NCI-H128 (cell line): Measurements from ENCODE around the gene TLR1.

Source experiments
- DNase-seq: peaks from one replicate; lab custom pipeline; 2025; ENCODE audit not compliant: unreplicated experiment; lab: John Stamatoyannopoulos, UW

TLR1 gene, protein sequence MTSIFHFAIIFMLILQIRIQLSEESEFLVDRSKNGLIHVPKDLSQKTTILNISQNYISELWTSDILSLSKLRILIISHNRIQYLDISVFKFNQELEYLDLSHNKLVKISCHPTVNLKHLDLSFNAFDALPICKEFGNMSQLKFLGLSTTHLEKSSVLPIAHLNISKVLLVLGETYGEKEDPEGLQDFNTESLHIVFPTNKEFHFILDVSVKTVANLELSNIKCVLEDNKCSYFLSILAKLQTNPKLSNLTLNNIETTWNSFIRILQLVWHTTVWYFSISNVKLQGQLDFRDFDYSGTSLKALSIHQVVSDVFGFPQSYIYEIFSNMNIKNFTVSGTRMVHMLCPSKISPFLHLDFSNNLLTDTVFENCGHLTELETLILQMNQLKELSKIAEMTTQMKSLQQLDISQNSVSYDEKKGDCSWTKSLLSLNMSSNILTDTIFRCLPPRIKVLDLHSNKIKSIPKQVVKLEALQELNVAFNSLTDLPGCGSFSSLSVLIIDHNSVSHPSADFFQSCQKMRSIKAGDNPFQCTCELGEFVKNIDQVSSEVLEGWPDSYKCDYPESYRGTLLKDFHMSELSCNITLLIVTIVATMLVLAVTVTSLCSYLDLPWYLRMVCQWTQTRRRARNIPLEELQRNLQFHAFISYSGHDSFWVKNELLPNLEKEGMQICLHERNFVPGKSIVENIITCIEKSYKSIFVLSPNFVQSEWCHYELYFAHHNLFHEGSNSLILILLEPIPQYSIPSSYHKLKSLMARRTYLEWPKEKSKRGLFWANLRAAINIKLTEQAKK

GRCh38 chr4:38804654-38805295, at the start of gene TLR1:
TLR1 (minus strand) TSS chr4:38804791; CDS start chr4:38798831, 5,960 bp downstream.
- DNase-seq = no peak

DNA sequence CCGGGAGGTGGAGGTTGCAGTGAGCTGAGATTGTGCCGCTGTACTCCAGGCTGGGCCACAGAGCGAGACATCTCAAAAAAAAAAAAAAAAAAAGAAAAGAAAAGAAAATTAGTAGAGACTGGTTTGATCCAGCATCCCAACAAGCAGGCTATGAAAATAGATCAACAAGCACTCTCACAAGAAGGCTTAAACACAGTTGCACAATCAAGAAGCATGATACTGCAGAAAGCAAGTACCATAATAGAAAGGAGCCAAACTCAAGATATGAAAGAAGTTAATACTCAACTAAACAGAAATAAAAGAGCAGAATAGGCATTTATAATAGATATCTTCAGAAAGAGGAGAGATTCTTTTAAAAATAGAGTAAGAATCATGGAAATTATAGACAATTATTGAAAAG, 41.4 kb upstream of the TLR1 start:
- DNase-seq = no peak

GRCh38 chr4:38842994-38843393, 38.4 kb upstream of the TLR1 start:
- peak; percentile 20 for DNase-seq

DNA sequence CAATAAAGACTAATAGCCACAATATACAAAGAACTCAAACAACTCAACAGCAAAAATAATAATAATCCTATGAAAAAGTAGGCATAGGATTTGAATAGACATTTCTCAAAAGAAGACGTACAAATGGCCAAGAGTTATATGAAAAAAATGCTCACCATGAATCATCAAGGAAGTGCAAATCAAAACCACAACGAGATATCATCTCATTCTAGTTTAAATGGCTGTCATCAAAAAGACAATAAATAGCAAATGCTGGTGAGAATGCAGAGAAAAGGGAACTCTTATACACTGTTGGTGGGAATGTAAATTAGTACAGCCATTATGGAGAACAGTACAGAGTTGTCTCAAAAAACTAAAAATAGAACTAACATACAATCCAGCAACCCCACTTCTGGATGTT, 33.3 kb upstream of the TLR1 start:
- DNase-seq = no peak

GRCh38 chr4:38837334-38837733, 32.7 kb upstream of the TLR1 start:
- DNase-seq = no peak

DNA sequence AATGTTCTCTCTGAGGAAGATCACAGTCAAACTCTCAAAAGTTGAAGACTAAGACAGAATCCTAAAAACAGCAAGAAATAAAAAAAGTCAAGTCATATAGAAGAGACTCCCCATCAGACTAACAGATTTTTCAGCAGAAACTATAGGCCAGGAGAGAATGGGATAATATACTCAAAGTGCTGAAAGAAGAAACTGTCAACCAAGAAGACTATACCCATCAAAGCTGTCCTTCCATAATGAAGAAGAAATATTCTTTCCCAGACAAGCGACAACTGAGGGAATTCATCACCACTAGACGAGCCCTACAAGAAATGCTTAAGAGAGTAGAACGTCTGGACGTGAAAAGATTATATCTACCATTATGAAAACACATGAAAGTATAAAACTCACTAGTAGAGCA, 30.0 kb upstream of the TLR1 start:
- DNase-seq = no peak

GRCh38 chr4:38832624-38833528, 28.3 kb upstream of the TLR1 start:
- no peak for DNase-seq

DNA sequence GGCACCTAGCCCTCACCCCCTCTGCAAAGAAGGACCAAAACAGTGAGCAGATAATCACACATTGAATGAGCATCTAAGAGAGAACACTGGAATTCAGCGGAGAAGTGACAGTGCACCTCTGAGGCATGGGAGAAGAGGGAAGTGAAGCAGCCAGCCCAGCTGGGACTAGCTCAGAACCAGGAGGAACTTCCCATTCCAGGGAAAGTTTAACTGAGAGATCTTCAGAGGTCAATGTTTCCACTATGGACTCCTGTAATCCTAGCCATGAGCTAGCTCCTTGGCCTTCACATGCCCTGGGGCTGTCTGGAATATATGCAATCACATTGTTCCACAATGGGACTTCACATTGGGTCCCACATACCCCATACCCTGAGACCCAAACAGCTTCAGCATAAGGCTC, 27.6 kb upstream of the TLR1 start:
- DNase-seq = no peak

DNA sequence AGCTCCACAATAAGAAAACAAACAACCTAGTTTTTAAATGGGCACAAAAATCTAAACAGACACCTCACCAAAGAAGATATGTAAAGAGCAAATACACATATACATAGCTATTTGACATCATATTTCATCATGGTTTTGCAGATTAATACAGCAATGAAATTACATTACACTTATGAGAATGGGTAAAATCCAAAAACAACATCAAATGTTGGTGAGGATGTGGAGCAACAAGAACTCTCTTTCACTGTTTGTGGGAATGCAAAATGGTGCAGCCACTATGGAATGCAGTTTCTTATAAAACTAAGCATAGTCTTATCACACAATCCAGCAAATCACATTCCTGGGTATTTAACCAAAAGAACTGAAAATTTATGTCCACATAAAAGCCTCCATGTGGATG, 27.1 kb upstream of the TLR1 start:
- DNase-seq = no peak

DNA sequence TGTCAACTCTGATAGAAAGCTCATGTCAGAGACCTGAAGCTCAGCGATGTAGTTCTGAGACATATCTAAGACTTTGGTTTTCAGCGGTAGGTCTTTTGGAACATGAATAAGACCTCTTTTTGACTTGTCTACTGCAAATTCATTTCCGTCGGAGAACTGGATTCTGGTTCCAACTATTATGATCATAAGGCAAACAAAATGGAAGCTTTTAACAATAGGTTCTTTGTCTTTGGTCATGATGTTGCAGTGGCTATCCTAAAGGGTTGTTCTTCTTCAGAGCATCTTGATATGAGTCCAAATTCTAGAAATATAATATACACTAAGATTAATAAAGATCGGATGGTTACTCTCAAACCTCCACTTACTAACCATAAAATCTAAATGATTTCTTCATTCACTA, 24.6 kb upstream of the TLR1 start:
- no peak for DNase-seq

- DNase-seq = no peak
Observed at GRCh38 chr4:38823766-38824165, 19.2 kb upstream of the TLR1 start.

GRCh38 chr4:38822748-38823303, 18.2 kb upstream of the TLR1 start:
- DNase-seq = no peak

- DNase-seq = no peak
Observed at GRCh38 chr4:38821739-38822138, 17.1 kb upstream of the TLR1 start.

DNA sequence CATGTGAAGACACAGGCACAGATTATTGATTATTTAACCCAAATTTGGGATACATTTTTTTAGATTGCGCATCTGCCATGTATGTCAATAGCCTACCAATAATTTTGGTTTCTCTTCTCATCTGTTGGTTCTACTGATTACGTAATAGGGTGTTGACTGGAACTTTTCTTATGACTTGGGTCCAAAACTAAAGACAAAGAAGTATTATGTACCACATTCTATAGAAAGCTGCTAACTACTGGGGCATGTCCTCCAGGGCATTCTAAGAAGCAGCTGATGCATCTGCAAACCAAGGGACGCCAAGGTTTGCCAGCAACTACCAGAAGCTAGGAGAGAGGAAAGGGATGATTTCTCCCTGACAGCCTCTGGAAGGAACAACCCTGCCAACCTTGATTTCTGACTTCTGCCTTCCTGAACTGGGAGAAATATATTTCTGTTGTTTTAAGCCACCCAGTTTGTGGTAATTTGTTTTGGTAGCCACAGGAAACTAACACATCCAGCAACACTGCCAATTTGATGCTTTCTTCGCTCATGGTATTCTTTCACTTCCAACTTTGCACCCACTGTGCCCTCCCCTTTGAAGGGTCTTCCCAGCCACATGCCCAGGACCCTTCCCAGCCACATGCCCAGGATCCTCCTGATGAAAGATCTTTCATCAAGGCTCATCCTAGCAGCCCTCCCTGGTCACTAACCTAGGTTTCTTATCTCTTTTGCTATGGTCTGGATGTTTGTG, 15.9 kb upstream of the TLR1 start:
- no peak for DNase-seq

- no peak for DNase-seq
Observed at GRCh38 chr4:38819569-38819968, 15.0 kb upstream of the TLR1 start.

GRCh38 chr4:38818441-38818976, 13.9 kb upstream of the TLR1 start:
- DNase-seq = no peak

- no peak for DNase-seq
Observed at GRCh38 chr4:38815885-38816782, 11.5 kb upstream of the TLR1 start.

GRCh38 chr4:38814386-38814785, 9.8 kb upstream of the TLR1 start:
- no peak for DNase-seq

DNA sequence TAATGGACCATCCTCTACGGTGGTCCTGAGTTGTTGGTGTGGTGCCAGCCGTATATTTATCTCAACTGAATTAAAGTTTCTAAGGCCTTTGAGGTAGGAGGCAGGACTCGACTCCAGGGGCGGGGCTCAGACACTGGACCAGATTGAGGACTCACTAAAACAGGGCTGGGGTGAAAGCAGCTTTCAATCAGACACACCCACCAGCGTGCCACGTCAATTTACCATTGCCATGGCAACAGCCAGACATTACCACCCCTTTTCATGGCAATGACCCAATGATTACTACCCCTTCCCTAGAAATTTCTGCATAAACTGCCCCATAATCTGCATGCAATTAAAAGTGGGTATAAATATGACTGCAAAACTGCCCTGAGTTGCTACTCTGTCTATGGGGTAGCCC, 6.7 kb upstream of the TLR1 start:
- DNase-seq = no peak
